ENCODE results near the gene GPX3.

GPX3 gene

DNA sequence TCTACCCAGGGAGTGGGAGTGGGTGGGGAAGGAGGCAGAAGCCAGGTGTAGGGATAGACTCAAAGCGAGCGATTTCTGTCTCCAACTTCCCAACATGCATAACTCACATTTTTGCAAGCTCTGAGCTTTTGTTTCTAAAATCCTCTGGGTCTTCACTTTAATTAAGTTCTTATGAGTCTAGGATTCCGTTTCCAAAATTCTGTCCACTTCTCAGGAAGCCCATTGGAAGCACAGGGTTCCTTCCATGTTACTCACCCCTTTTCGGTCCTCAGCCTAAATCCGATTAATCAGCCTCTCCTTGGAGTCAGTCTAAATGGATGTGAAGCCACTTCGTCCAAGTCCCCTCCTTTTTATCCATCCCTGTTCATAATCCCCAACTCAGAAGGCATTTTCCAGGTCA, 1.4 kb downstream of the GPX3 start:
- Histone ChIP-seq H3K4me2 (ENCODE audit: low read length) (no peak overlapping the region), H3K4ac (ENCODE audit: low read depth, low read length) (no peak overlapping the region), H3K4me3 (ENCODE audit: low read length) (no peak overlapping the region), H4K5ac (ENCODE audit: low read length) (no peak overlapping the region), H3K27me3 (ENCODE audit: insufficient read depth, low read length, poor library complexity) (no peaks in the 10 kb centered on the region), H2BK120ac (ENCODE audit: low read depth, low read length) (no peak overlapping the region), H3K27ac (ENCODE audit: low read depth, low read length) (no peak overlapping the region), H2AK5ac (ENCODE audit: low read length) (no peak overlapping the region), H3K18ac (ENCODE audit: low read length) (no peak overlapping the region), H3K9ac (ENCODE audit: low read length) (no peak overlapping the region), H3K79me2 (ENCODE audit: control insufficient read depth, insufficient read depth, low read length) (no peaks in the 10 kb centered on the region), H2BK15ac (replicated peaks; ENCODE audit: low read depth) (no peak overlapping the region), H3K4me1 (ENCODE audit: control insufficient read depth, low read depth, low read length) (peaks cover 1% of the 10 kb centered on the region), H3K56ac (ENCODE audit: low read length) (no peak overlapping the region), H4K8ac (ENCODE audit: low read depth, low read length) (no peak overlapping the region), H3K79me1 (ENCODE audit: low read length) (no peaks in the 10 kb centered on the region), H3K23ac (ENCODE audit: low read length) (no peak overlapping the region), H2BK5ac (ENCODE audit: low read length) (no peak overlapping the region), H3K36me3 (ENCODE audit: control insufficient read depth, insufficient read depth, low read length) (no peaks in the 10 kb centered on the region)
- no peak for DNase-seq
- WGBS (ENCODE audit: extremely low coverage, insufficient coverage, low lambda C conversion rate), result no CpG with 5 or more reads among the region's 6 CpGs

DNA sequence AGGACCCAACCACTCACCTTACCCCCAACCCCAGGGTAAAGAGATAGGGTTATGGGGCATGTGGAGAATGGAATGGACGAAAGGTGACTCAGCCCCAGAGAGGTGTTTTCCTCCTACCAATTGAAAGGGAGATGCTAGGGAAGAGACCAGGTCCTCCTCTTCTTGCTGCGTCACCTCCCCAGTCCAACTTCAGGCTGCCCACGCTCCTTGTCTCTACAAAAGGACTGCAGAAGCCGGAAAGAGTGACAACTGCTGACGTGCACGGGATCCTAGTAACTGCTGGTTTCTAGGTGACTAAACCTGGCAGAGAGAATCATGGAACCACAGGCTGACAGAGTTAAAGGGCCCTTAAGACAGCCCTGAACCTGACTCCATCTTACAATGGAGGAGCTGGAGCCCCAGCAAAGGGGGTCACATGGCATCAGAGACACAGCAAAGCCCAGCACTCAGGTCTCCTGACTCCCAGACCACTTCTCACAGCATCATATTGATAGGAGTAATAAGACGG, 2.2 kb downstream of the GPX3 start:
- no peak overlapping the region for H2AK5ac ChIP-seq (ENCODE audit: low read length)
- H4K5ac ChIP-seq (ENCODE audit: low read length), result no peak overlapping the region
- H3K4ac ChIP-seq (ENCODE audit: low read depth, low read length), result no peak overlapping the region
- no peaks in the 10 kb centered on the region for H3K79me2 ChIP-seq (ENCODE audit: control insufficient read depth, insufficient read depth, low read length)
- H3K23ac ChIP-seq (ENCODE audit: low read length), result no peak overlapping the region
- no peak overlapping the region for H3K27ac ChIP-seq (ENCODE audit: low read depth, low read length)
- H3K18ac ChIP-seq (ENCODE audit: low read length), result no peak overlapping the region
- WGBS (ENCODE audit: extremely low coverage, insufficient coverage, low lambda C conversion rate), result no CpG with 5 or more reads among the region's 7 CpGs
- peaks cover 1% of the 10 kb centered on the region for H3K4me1 ChIP-seq (ENCODE audit: control insufficient read depth, low read depth, low read length)
- H3K4me2 ChIP-seq (ENCODE audit: low read length), result no peak overlapping the region
- no peak overlapping the region for H2BK120ac ChIP-seq (ENCODE audit: low read depth, low read length)
- H3K9ac ChIP-seq (ENCODE audit: low read length), result no peak overlapping the region
- no peak overlapping the region for H4K8ac ChIP-seq (ENCODE audit: low read depth, low read length)
- H3K56ac ChIP-seq (ENCODE audit: low read length), result no peak overlapping the region
- no peaks in the 10 kb centered on the region for H3K27me3 ChIP-seq (ENCODE audit: insufficient read depth, low read length, poor library complexity)
- H3K36me3 ChIP-seq (ENCODE audit: control insufficient read depth, insufficient read depth, low read length), result no peaks in the 10 kb centered on the region
- no peaks in the 10 kb centered on the region for H3K79me1 ChIP-seq (ENCODE audit: low read length)
- H2BK15ac ChIP-seq (replicated peaks; ENCODE audit: low read depth), result no peak overlapping the region
- H2BK5ac ChIP-seq (ENCODE audit: low read length), result no peak overlapping the region
- no peak overlapping the region for H3K4me3 ChIP-seq (ENCODE audit: low read length)
- DNase-seq, result no peak

DNA sequence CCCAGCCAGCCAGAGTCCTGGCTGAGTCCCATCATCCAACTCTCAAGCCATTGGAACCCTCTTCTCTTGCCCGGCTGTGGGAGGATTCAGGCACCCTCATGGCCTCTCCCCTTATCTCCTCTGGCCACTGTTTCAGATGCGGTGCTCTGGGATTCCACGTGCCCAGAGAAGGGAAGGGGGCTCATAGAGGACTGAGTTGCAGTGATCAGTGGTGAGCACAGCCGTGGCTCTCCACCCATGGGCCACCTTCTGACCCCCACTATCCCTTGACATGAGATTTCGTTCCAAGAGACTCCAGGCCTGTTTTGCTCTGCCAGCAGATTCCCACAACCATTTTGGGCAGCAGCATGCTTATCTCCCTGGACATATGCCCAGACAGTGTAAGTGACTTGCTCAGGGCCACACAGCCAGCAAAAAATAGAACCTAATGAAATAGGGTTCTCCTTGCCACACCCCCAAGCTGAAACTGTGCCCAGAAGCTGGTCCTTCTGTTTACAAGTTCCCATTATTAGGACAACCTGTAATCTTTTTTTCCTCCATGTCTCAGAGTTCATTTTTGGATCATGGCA, 2.7 kb downstream of the GPX3 start:
- H3K4me2 ChIP-seq (ENCODE audit: low read length), result no peak overlapping the region
- no peak overlapping the region for H3K9ac ChIP-seq (ENCODE audit: low read length)
- H4K8ac ChIP-seq (ENCODE audit: low read depth, low read length), result no peak overlapping the region
- H3K18ac ChIP-seq (ENCODE audit: low read length), result no peak overlapping the region
- H3K4me3 ChIP-seq (ENCODE audit: low read length), result no peak overlapping the region
- H3K4ac ChIP-seq (ENCODE audit: low read depth, low read length), result no peak overlapping the region
- H3K23ac ChIP-seq (ENCODE audit: low read length), result no peak overlapping the region
- H2BK120ac ChIP-seq (ENCODE audit: low read depth, low read length), result no peak overlapping the region
- H3K79me1 ChIP-seq (ENCODE audit: low read length), result no peaks in the 10 kb centered on the region
- no peak overlapping the region for H3K56ac ChIP-seq (ENCODE audit: low read length)
- no peaks in the 10 kb centered on the region for H3K27me3 ChIP-seq (ENCODE audit: insufficient read depth, low read length, poor library complexity)
- H3K4me1 ChIP-seq (ENCODE audit: control insufficient read depth, low read depth, low read length), result peaks cover 1% of the 10 kb centered on the region
- no peak overlapping the region for H2BK5ac ChIP-seq (ENCODE audit: low read length)
- H4K5ac ChIP-seq (ENCODE audit: low read length), result no peak overlapping the region
- no peaks in the 10 kb centered on the region for H3K79me2 ChIP-seq (ENCODE audit: control insufficient read depth, insufficient read depth, low read length)
- no peak overlapping the region for H2AK5ac ChIP-seq (ENCODE audit: low read length)
- no peak for DNase-seq
- no peak overlapping the region for H3K27ac ChIP-seq (ENCODE audit: low read depth, low read length)
- WGBS (ENCODE audit: extremely low coverage, insufficient coverage, low lambda C conversion rate), result no CpG with 5 or more reads among the region's 5 CpGs
- H2BK15ac ChIP-seq (replicated peaks; ENCODE audit: low read depth), result no peak overlapping the region
- H3K36me3 ChIP-seq (ENCODE audit: control insufficient read depth, insufficient read depth, low read length), result peaks cover under 1% of the 10 kb centered on the region

DNA sequence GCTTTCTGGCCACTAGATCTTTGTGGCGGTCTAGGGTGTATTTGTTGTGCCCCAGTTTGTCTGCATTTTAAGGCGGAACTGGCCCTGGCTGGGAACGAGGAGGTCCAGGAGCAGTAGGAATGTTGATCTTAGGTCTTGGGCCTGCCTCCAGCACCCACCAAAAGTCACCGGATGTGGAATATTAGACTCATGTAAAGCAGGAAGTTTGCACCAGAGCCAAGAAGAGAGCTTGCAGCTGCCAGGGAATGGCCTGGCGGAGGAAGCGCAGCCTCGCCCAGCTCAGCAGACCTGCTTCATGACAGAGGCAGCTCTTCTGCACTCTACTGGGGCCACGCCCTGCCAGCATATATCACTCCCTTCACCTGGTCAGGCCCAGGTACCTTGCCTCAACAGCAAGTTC, 3.3 kb downstream of the GPX3 start:
- H3K27ac ChIP-seq (ENCODE audit: low read depth, low read length), result no peak overlapping the region
- no peaks in the 10 kb centered on the region for H3K79me1 ChIP-seq (ENCODE audit: low read length)
- WGBS (ENCODE audit: extremely low coverage, insufficient coverage, low lambda C conversion rate), result no CpG with 5 or more reads among the region's 8 CpGs
- no peak overlapping the region for H4K5ac ChIP-seq (ENCODE audit: low read length)
- H2BK5ac ChIP-seq (ENCODE audit: low read length), result no peak overlapping the region
- no peak overlapping the region for H4K8ac ChIP-seq (ENCODE audit: low read depth, low read length)
- no peak overlapping the region for H2BK15ac ChIP-seq (replicated peaks; ENCODE audit: low read depth)
- H3K4me2 ChIP-seq (ENCODE audit: low read length), result no peak overlapping the region
- peaks cover 2% of the 10 kb centered on the region for H3K36me3 ChIP-seq (ENCODE audit: control insufficient read depth, insufficient read depth, low read length)
- no peak overlapping the region for H3K9ac ChIP-seq (ENCODE audit: low read length)
- H3K4me3 ChIP-seq (ENCODE audit: low read length), result no peak overlapping the region
- H2AK5ac ChIP-seq (ENCODE audit: low read length), result no peak overlapping the region
- H3K18ac ChIP-seq (ENCODE audit: low read length), result no peak overlapping the region
- H3K4me1 ChIP-seq (ENCODE audit: control insufficient read depth, low read depth, low read length), result peaks cover 1% of the 10 kb centered on the region
- no peak overlapping the region for H3K56ac ChIP-seq (ENCODE audit: low read length)
- DNase-seq, result no peak
- H2BK120ac ChIP-seq (ENCODE audit: low read depth, low read length), result no peak overlapping the region
- H3K27me3 ChIP-seq (ENCODE audit: insufficient read depth, low read length, poor library complexity), result no peaks in the 10 kb centered on the region
- no peaks in the 10 kb centered on the region for H3K79me2 ChIP-seq (ENCODE audit: control insufficient read depth, insufficient read depth, low read length)
- no peak overlapping the region for H3K4ac ChIP-seq (ENCODE audit: low read depth, low read length)
- H3K23ac ChIP-seq (ENCODE audit: low read length), result no peak overlapping the region

DNA sequence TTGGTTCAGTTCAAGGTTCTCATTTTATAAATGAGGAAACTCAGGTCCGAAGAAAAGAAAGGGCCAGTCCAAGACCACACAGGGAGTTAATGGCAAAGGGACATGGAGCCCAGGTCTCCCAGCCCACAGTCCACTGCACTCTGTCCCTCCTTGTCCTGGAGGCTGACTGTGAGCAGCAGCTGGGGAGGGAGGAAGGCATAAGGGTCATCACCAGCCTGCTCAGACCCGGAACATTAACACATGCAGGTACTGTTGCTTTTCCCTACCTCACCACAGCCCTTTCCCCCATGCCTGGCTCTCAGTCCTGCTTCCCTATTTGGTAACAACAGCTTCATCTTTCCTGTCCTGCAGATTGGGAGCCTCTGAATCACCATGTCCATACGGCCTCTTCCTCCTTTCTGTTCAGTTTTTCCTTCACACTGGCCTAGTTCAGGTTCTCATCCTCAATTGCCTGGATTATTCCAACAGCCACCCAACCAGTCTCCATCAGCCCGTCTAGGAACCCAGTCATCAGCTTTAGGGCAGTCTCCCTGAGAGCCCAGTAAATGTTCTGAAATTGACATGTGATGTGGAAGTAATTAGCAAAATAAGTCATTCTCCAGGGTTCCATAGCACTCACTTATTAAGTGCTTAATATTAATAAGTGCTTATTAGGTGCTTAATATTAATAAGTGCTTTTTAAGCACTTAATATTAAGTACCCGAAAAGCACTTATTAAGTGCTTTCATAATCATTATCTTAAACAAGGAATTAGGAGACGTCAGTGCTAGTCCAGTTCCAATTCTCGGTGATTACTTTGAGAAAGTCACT, 4.3 kb downstream of the GPX3 start:
- Histone ChIP-seq H3K79me2 (ENCODE audit: control insufficient read depth, insufficient read depth, low read length) (no peaks in the 10 kb centered on the region), H3K4ac (ENCODE audit: low read depth, low read length) (no peak overlapping the region), H2AK5ac (ENCODE audit: low read length) (no peak overlapping the region), H3K36me3 (ENCODE audit: control insufficient read depth, insufficient read depth, low read length) (peaks cover 2% of the 10 kb centered on the region), H2BK15ac (replicated peaks; ENCODE audit: low read depth) (no peak overlapping the region), H3K4me1 (ENCODE audit: control insufficient read depth, low read depth, low read length) (peaks cover 1% of the 10 kb centered on the region), H2BK120ac (ENCODE audit: low read depth, low read length) (no peak overlapping the region), H4K8ac (ENCODE audit: low read depth, low read length) (no peak overlapping the region), H3K56ac (ENCODE audit: low read length) (no peak overlapping the region), H3K27me3 (ENCODE audit: insufficient read depth, low read length, poor library complexity) (no peaks in the 10 kb centered on the region), H3K4me3 (ENCODE audit: low read length) (no peak overlapping the region), H3K9ac (ENCODE audit: low read length) (no peak overlapping the region), H3K27ac (ENCODE audit: low read depth, low read length) (no peak overlapping the region), H3K18ac (ENCODE audit: low read length) (no peak overlapping the region), H2BK5ac (ENCODE audit: low read length) (no peak overlapping the region), H4K5ac (ENCODE audit: low read length) (no peak overlapping the region), H3K4me2 (ENCODE audit: low read length) (no peak overlapping the region), H3K23ac (ENCODE audit: low read length) (no peak overlapping the region), H3K79me1 (ENCODE audit: low read length) (no peaks in the 10 kb centered on the region)
- no CpG with 5 or more reads among the region's 7 CpGs for WGBS (ENCODE audit: extremely low coverage, insufficient coverage, low lambda C conversion rate)
- DNase-seq, result no peak
